HepG2 (cell line): ENCODE results near the gene HSPA1B. TPM values are rescaled to one million over a fixed set of nuclear protein-coding genes. Genes with fewer than 3 reads are reported as not detected.

Experiments
- ATAC-seq: fragments of 200-7000 bp; cut with Tn5 transposase; 3 replicates; pipeline ENCODE4 v1.9.1; 2020; ENCODE audit warnings: mild to moderate bottlenecking, moderate library complexity
- BruUV-seq: library from RNA; stranded (reverse); fragments of 400-500 nt; replicated peaks from 2 replicates; lab custom pipeline; 2021; lab: Mats Ljungman, UMichigan
- CTCF ChIA-PET: fragments of 300-600 bp; formaldehyde crosslinking; extraction: SDS; loops from one replicate; lab custom pipeline; 2021; ENCODE audit warnings: low total read pairs, inconsistent platforms, low intra/inter-chr PET ratio; lab: Yijun Ruan, JAX
- POLR2A ChIA-PET: fragments of 350-600 bp; sonication (Branson Sonifier 250); formaldehyde crosslinking; loops from one replicate; lab custom pipeline; 2020; ENCODE audit warnings: antibody characterized with exemption, inconsistent platforms; lab: Yijun Ruan, JAX
- DNase-seq: peaks from one replicate; pipeline ENCODE4 v3.0.0-alpha.2; 2015; ENCODE audit warnings: low spot score
- FAIRE-seq: peaks from 3 replicates; lab custom pipeline; 2011; peaks lifted over from hg19 to GRCh38; lab: Jason Lieb, UNC
- H2AFZ ChIP-seq: one replicate; pipeline ENCODE4 v1.6.1; 2011; ENCODE audit warnings: low read length, inconsistent platforms
- H3K27ac ChIP-seq: fragments of 300-600 bp; 3 replicates; pipeline ENCODE4 v1.8.0; 2011; ENCODE audit warnings: mixed run types, mild to moderate bottlenecking, mixed read lengths, low read length, inconsistent platforms; ENCODE audit not compliant: insufficient read depth; ENCODE audit errors: extremely low read length
- H3K27me3 ChIP-seq, 2 experiments: fragments of 200-600 bp in 1 of 2; 2 replicates in 1 of 2; 3 replicates in 1 of 2; pipeline versions ENCODE4 v1.6.0 to v1.8.0; 2011; ENCODE audit warnings: low read length in 2 of 2, mild to moderate bottlenecking in 2 of 2, moderate library complexity in 2 of 2, inconsistent platforms in 1 of 2; ENCODE audit not compliant: insufficient read depth in 2 of 2, control insufficient read depth in 1 of 2
- H3K36me3 ChIP-seq, 2 experiments: fragments of 200-600 bp in 1 of 2; replicated peaks in 1 of 2; 2 replicates in 1 of 2; 3 replicates in 1 of 2; pipeline versions ENCODE4 v1.5.1 to v1.8.0; 2011; ENCODE audit warnings: low read length in 2 of 2, inconsistent platforms in 1 of 2; ENCODE audit not compliant: insufficient read depth in 2 of 2, control insufficient read depth in 1 of 2
- H3K4me1 ChIP-seq: 2 replicates; pipeline ENCODE4 v1.5.1; 2012; ENCODE audit warnings: low read length, inconsistent platforms; ENCODE audit not compliant: insufficient read depth
- H3K4me2 ChIP-seq: 2 replicates; pipeline ENCODE4 v1.6.0; 2011; ENCODE audit warnings: low read depth, low read length, inconsistent platforms
- H3K4me3 ChIP-seq, 3 experiments: fragments of 200-600 bp in 1 of 3; sonication (generic), shearing (Covaris generic) in 1 of 3; replicated peaks in 1 of 3; 2 replicates each; pipeline ENCODE4 v1.5.1; 2011 to 2016; ENCODE audit warnings: low read length in 3 of 3, inconsistent platforms in 2 of 3, low read depth in 2 of 3, mild to moderate bottlenecking in 2 of 3, control low read depth in 1 of 3, mixed read lengths in 1 of 3; ENCODE audit not compliant: insufficient read depth in 1 of 3
- H3K79me2 ChIP-seq: one replicate; pipeline ENCODE4 v1.6.1; 2011; ENCODE audit warnings: low read length, inconsistent platforms; ENCODE audit not compliant: insufficient read depth
- H3K9ac ChIP-seq: 2 replicates; pipeline ENCODE4 v1.6.0; 2011; ENCODE audit warnings: mild to moderate bottlenecking, low read depth, low read length, inconsistent platforms; ENCODE audit not compliant: insufficient read depth
- H3K9me3 ChIP-seq: 2 replicates; pipeline ENCODE4 v1.5.1; 2012; ENCODE audit warnings: mild to moderate bottlenecking, low read length
- H4K20me1 ChIP-seq: 2 replicates; pipeline ENCODE4 v1.6.0; 2011; ENCODE audit warnings: inconsistent platforms, mild to moderate bottlenecking, low read length, moderate library complexity; ENCODE audit not compliant: insufficient read depth
- CC2D1A ChIP-seq: sonication (generic); formaldehyde crosslinking; IDR thresholded peaks from 2 replicates; pipeline ENCODE4 v1.8.1; 2023; ENCODE audit warnings: mild to moderate bottlenecking, missing genetic modification reagents
- CERS6 ChIP-seq: sonication (generic); formaldehyde crosslinking; IDR thresholded peaks from 2 replicates; pipeline ENCODE4 v1.5.0; 2020; ENCODE audit warnings: missing genetic modification reagents
- KLF6 ChIP-seq: IDR thresholded peaks from 2 replicates; pipeline ENCODE4 v1.8.0; 2016; ENCODE audit warnings: missing biosample characterization, missing genetic modification reagents
- NCOA2 ChIP-seq: sonication (generic); formaldehyde crosslinking; IDR thresholded peaks from 2 replicates; pipeline ENCODE4 v1.8.0; 2022; ENCODE audit warnings: inconsistent platforms
- RBFOX2 ChIP-seq: fragments of 200-400 bp; formaldehyde crosslinking; IDR thresholded peaks from 2 replicates; pipeline ENCODE4 v1.6.1; 2017; ENCODE audit warnings: low read depth, mild to moderate bottlenecking, low read length
- ZNF235 ChIP-seq: sonication (generic); formaldehyde crosslinking; IDR thresholded peaks from 2 replicates; pipeline ENCODE4 v1.8.1; 2023; ENCODE audit warnings: mild to moderate bottlenecking, missing genetic modification reagents, borderline replicate concordance
- ZNF382 ChIP-seq: sonication (generic); formaldehyde crosslinking; IDR thresholded peaks from 2 replicates; pipeline ENCODE4 v1.5.0; 2020; ENCODE audit warnings: missing genetic modification reagents, mild to moderate bottlenecking, borderline replicate concordance
- WGBS: methylation state at CpG from one replicate; pipeline ENCODE4 v1.1.6; 2017; ENCODE audit warnings: low lambda C conversion rate; 5-methylcytosine and 5-hydroxymethylcytosine counted together
- in situ Hi-C: cut with HindIII; loops from 2 replicates; pipeline ENCODE4 v1.10.0; 2017; ENCODE audit warnings: low pct_unique_long_range_greater_than_20kb; ENCODE audit not compliant: extremely low pct_ligation_motif_present
- intact Hi-C: fragments of 100-400 bp; cut with micrococcal nuclease; formaldehyde crosslinking; loops from one replicate; pipeline ENCODE4 v1.10.0; 2022; ENCODE audit not compliant: unreplicated experiment
- polyA plus RNA-seq, 8 experiments: library from polyadenylated mRNA; depleted of rRNA in 3 of 8; stranded (reverse) in 7 of 8; unstranded in 1 of 8; fragments of >200 nt; fragmentation: Illumina TruSeq in 4 of 8; extraction: Trizol in 4 of 8; gene quantifications; 2 replicates each; pipeline versions ENCODE4 v1.2.1 to v1.2.3, GENCODE V29; 2011 to 2016; ENCODE audit warnings: low read depth in 4 of 8, missing spikeins in 1 of 8, mixed read lengths in 1 of 8; ENCODE audit not compliant: insufficient read depth in 1 of 8
- total RNA-seq, 5 experiments: library from RNA; depleted of rRNA; stranded (reverse); fragments of >200 nt; fragmentation: Illumina TruSeq; extraction: Trizol; gene quantifications; 2 replicates each; pipeline ENCODE4 v1.2.3, GENCODE V29; 2016; ENCODE audit warnings: low read depth in 1 of 5
- TF ChIP-seq, protein P1 (sequence below): sonication (generic); formaldehyde crosslinking; IDR thresholded peaks from 2 replicates; pipeline ENCODE4 v1.4.0; 2020; ENCODE audit warnings: missing genetic modification reagents, borderline replicate concordance
- TF ChIP-seq, protein P2 (sequence below): sonication (generic); formaldehyde crosslinking; IDR thresholded peaks from 2 replicates; pipeline ENCODE4 v1.9.0; 2021; ENCODE audit warnings: missing genetic modification reagents, borderline replicate concordance

Gene HSPA1B
- total and polyA plus RNA-seq, 2 of the 13 experiments (the other 11 are each of a cell fraction or from before 2014, with no cell fraction given), result 26.0 to 186 TPM

GRCh38 chr6:31797588-31797987 is 29.9 kb upstream of the HSPA1B start:
- intact Hi-C loops, result no loop called here
- no TSS peak for BruUV-seq

DNA sequence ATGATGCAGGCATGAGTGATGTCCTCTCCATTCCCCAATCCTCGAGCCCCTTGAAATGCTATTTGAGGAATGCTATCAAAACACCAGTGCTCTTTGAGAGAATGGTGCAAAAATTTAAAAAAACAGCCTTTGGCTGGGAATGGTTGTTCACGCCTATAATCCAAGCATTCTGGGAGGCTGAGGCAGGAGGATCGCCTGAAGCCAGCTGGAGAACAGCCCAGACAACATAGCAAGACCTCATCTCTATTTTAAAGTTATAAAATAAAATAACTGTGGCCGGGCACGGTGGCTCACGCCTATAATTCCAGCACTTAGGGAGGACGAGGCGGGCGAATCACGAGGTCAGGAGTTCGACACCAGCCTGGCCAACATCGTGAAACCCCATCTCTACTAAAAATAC is 27.8 kb upstream of the HSPA1B start:
- H3K4me3 ChIP-seq, result no peak overlapping the region
- no TSS peak for BruUV-seq
- intact Hi-C loops (no loop called here), in situ Hi-C loops (no loop called here)
- H4K20me1 ChIP-seq, result no peaks in the 10 kb centered on the region
- H3K27me3 ChIP-seq, result no peaks in the 10 kb centered on the region; a peak in 1 of 5 replicates
- no peak overlapping the region for H3K4me2 ChIP-seq
- no peak for ATAC-seq
- ChIA-PET CTCF (no interaction called here), POLR2A (interaction anchor here (1.2 to 1.5 kb wide), 2 partner anchors 7 to 28 kb away, joined by 5 to 6 read pairs; partner anchors contain the start of genes HSPA1B and LSM2)
- no peak for DNase-seq
- peaks cover 7% of the 10 kb centered on the region for H3K79me2 ChIP-seq
- peaks cover 0 to 20% of the 10 kb centered on the region in 2 experiments; a peak in 3 of 5 replicates for H3K36me3 ChIP-seq
- H3K9ac ChIP-seq, result no peak overlapping the region
- H3K4me1 ChIP-seq, result peaks cover 6% of the 10 kb centered on the region
- FAIRE-seq, result no peak
- no peaks in the 10 kb centered on the region for H3K9me3 ChIP-seq
- H2AFZ ChIP-seq, result no peak overlapping the region
- no peak overlapping the region for H3K27ac ChIP-seq
- 97% methylated on average over 12 of the region's 12 CpGs for WGBS
- TF ChIP-seq CC2D1A (CRISPR knock-in tag) (no peak), CERS6 (CRISPR knock-in tag) (no peak), KLF6 (no peak), ZNF235 (CRISPR knock-in tag) (no peak), NCOA2 (CRISPR knock-in tag) (no peak), ZNF382 (CRISPR knock-in tag) (no peak)
- TF ChIP-seq, protein P1, sequence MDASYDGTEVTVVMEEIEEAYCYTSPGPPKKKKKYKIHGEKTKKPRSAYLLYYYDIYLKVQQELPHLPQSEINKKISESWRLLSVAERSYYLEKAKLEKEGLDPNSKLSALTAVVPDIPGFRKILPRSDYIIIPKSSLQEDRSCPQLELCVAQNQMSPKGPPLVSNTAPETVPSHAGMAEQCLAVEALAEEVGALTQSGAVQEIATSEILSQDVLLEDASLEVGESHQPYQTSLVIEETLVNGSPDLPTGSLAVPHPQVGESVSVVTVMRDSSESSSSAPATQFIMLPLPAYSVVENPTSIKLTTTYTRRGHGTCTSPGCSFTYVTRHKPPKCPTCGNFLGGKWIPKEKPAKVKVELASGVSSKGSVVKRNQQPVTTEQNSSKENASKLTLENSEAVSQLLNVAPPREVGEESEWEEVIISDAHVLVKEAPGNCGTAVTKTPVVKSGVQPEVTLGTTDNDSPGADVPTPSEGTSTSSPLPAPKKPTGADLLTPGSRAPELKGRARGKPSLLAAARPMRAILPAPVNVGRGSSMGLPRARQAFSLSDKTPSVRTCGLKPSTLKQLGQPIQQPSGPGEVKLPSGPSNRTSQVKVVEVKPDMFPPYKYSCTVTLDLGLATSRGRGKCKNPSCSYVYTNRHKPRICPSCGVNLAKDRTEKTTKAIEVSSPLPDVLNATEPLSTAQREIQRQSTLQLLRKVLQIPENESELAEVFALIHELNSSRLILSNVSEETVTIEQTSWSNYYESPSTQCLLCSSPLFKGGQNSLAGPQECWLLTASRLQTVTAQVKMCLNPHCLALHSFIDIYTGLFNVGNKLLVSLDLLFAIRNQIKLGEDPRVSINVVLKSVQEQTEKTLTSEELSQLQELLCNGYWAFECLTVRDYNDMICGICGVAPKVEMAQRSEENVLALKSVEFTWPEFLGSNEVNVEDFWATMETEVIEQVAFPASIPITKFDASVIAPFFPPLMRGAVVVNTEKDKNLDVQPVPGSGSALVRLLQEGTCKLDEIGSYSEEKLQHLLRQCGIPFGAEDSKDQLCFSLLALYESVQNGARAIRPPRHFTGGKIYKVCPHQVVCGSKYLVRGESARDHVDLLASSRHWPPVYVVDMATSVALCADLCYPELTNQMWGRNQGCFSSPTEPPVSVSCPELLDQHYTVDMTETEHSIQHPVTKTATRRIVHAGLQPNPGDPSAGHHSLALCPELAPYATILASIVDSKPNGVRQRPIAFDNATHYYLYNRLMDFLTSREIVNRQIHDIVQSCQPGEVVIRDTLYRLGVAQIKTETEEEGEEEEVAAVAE, result no peak

More at GRCh38 chr6:31797588-31797987, 29.9 kb upstream of the HSPA1B start:
- CTCF ChIA-PET, result no interaction called here
- in situ Hi-C loops, result no loop called here
- Histone ChIP-seq H3K4me2 (no peak overlapping the region), H3K4me1 (peaks cover 25% of the 10 kb centered on the region), H4K20me1 (no peaks in the 10 kb centered on the region), H3K79me2 (peaks cover 22% of the 10 kb centered on the region), H3K9ac (no peak overlapping the region), H3K4me3 (no peak overlapping the region), H2AFZ (no peak overlapping the region), H3K36me3 (peaks cover 0 to 18% of the 10 kb centered on the region in 2 experiments; a peak in 4 of 5 replicates), H3K9me3 (no peaks in the 10 kb centered on the region), H3K27me3 (no peaks in the 10 kb centered on the region; a peak in 1 of 5 replicates), H3K27ac (no peak overlapping the region)
- ATAC-seq (no peak), FAIRE-seq (no peak), DNase-seq (no peak)
- TF ChIP-seq, protein P2, sequence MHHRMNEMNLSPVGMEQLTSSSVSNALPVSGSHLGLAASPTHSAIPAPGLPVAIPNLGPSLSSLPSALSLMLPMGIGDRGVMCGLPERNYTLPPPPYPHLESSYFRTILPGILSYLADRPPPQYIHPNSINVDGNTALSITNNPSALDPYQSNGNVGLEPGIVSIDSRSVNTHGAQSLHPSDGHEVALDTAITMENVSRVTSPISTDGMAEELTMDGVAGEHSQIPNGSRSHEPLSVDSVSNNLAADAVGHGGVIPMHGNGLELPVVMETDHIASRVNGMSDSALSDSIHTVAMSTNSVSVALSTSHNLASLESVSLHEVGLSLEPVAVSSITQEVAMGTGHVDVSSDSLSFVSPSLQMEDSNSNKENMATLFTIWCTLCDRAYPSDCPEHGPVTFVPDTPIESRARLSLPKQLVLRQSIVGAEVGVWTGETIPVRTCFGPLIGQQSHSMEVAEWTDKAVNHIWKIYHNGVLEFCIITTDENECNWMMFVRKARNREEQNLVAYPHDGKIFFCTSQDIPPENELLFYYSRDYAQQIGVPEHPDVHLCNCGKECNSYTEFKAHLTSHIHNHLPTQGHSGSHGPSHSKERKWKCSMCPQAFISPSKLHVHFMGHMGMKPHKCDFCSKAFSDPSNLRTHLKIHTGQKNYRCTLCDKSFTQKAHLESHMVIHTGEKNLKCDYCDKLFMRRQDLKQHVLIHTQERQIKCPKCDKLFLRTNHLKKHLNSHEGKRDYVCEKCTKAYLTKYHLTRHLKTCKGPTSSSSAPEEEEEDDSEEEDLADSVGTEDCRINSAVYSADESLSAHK (CRISPR knock-in tag), result no peak
- TF ChIP-seq RBFOX2, result 0 out of 2 replicates have a peak, but pooled peaks have one; percentile 13
- WGBS, result 98% methylated on average over 5 of the region's 5 CpGs
- POLR2A ChIA-PET, result interaction anchor here (1.1 to 4.3 kb wide), 3 partner anchors 9 to 60 kb away, joined by 3 to 47 read pairs (median 6); partner anchors contain the start of genes CLIC1, LSM2 and MSH5
